Gastroesophageal sphincter (tissue), 3 donors: ENCODE results near the gene WDR70.

ENCODE experiments used
- EP300 ChIP-seq: sonication (generic); formaldehyde crosslinking; IDR thresholded peaks from one replicate; pipeline ENCODE4 v1.6.1; 2017; ENCODE audit warnings: antibody characterized with exemption, mild to moderate bottlenecking
- POLR2A ChIP-seq, 2 donors: fragments of 450-650 bp; IDR thresholded peaks; one replicate each; pipeline ENCODE4 v1.6.1; 2017; ENCODE audit warnings: antibody characterized with exemption in 2 of 2, mild to moderate bottlenecking in 2 of 2, moderate library complexity in 1 of 2
- POLR2AphosphoS5 ChIP-seq: sonication (generic); formaldehyde crosslinking; IDR thresholded peaks from one replicate; pipeline ENCODE4 v1.6.1; 2017; ENCODE audit warnings: antibody characterized with exemption
- TF ChIP-seq, protein P1 (sequence below), 4 experiments: fragments of 200-600 bp in 2 of 4; fragments of 450-650 bp in 2 of 4; sonication (generic) in 1 of 4; IDR thresholded peaks; one replicate each; pipeline ENCODE4 v1.5.1; 2017 to 2019; ENCODE audit warnings: antibody characterized with exemption in 4 of 4, mild to moderate bottlenecking in 2 of 4, moderate library complexity in 2 of 4

DNA sequence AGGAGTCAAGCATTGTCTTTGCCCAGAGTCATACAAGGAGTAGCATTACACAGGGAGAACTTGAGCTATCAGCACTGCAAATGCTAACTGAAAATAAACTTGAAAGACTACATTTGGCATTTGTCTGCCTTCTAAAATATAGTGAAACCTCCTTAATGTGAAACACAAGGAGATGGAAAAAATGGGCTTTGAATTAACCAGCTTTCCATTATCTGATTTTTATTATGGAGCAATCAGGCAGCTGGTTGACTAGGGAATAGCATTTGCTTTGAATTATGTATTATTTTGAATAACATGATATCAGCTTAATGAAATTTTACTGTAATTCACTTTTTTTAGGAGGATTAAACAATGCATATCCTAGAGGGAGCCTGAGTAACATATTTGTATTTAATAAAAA, 329.9 kb downstream of the WDR70 start:
- TF ChIP-seq POLR2AphosphoS5, result no peak
- TF ChIP-seq, protein P1, sequence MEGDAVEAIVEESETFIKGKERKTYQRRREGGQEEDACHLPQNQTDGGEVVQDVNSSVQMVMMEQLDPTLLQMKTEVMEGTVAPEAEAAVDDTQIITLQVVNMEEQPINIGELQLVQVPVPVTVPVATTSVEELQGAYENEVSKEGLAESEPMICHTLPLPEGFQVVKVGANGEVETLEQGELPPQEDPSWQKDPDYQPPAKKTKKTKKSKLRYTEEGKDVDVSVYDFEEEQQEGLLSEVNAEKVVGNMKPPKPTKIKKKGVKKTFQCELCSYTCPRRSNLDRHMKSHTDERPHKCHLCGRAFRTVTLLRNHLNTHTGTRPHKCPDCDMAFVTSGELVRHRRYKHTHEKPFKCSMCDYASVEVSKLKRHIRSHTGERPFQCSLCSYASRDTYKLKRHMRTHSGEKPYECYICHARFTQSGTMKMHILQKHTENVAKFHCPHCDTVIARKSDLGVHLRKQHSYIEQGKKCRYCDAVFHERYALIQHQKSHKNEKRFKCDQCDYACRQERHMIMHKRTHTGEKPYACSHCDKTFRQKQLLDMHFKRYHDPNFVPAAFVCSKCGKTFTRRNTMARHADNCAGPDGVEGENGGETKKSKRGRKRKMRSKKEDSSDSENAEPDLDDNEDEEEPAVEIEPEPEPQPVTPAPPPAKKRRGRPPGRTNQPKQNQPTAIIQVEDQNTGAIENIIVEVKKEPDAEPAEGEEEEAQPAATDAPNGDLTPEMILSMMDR (IDR thresholded peaks at IDR 0.05), result no peak
- no peak for TF ChIP-seq POLR2A (IDR thresholded peaks at IDR 0.05)
- TF ChIP-seq EP300, result no peak
